KOPT-K1 (cell line): Measurements from ENCODE around the gene STAT1.

Source experiments
- H3K27ac ChIP-seq: fragments of 200-600 bp; sonication (generic); 2 replicates; pipeline ENCODE4 v1.5.1; 2016; ENCODE audit warnings: antibody characterized with exemption, mild to moderate bottlenecking, low read depth, low read length; ENCODE audit not compliant: poor library complexity, severe bottlenecking
- H3K36me3 ChIP-seq: fragments of 200-600 bp; sonication (generic); 2 replicates; pipeline ENCODE4 v1.5.1; 2017; ENCODE audit warnings: antibody characterized with exemption, mild to moderate bottlenecking, low read length, moderate library complexity; ENCODE audit not compliant: insufficient read depth
- H3K9me3 ChIP-seq: fragments of 200-600 bp; sonication (generic); 2 replicates; pipeline ENCODE4 v1.5.1; 2017; ENCODE audit warnings: antibody characterized with exemption, low read length, mild to moderate bottlenecking; ENCODE audit not compliant: insufficient read depth, poor library complexity, severe bottlenecking

STAT1 gene

GRCh38 chr2:190986221-190986953 is 27.6 kb downstream of the STAT1 start:
- peaks cover 100% of the 10 kb centered on the region for H3K36me3 ChIP-seq

GRCh38 chr2:190984595-190984994 is 29.4 kb downstream of the STAT1 start:
- Histone ChIP-seq H3K36me3 (peaks cover 100% of the 10 kb centered on the region), H3K9me3 (no peaks in the 10 kb centered on the region), H3K27ac (no peak overlapping the region)

More at GRCh38 chr2:190986221-190986953, 27.6 kb downstream of the STAT1 start:
- Histone ChIP-seq H3K27ac (peak overlapping the region; percentile 36), H3K9me3 (no peaks in the 10 kb centered on the region)

DNA sequence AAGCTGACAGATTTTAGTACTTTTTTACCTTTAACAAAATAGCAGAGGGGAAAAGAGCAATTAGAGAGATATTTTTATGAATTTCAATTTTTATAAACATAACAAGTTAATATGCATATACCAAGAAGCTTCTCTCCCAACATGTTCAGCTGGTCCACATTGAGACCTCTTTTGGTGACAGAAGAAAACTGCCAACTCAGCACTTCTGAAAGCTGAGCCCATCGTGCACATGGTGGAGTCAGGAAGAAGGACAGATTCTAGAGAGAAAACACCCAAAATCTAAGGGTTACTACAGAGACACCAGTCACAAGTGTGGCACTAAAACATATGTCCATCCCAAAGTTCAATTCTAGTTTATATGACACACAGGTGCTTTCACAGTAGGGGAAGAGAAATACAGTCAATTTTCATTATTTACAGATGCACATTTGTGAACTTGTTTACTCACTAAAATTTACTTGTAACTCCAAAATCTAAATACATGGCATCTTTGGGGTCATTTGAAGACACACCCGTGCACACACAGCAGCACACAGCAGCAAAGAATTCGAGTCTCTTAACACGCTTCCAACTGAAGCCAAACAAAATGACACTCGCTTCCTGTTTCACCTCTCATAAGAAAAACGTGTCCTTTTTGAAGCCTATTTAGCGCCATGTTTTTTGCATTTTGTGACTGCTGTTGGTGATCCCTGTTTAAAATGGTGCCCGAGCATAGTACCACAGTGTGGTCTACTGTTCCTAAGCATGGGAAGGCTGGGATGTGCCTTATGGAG is 31.5 kb downstream of the STAT1 start:
- no peaks in the 10 kb centered on the region for H3K9me3 ChIP-seq
- peaks cover 100% of the 10 kb centered on the region for H3K36me3 ChIP-seq
- no peak overlapping the region for H3K27ac ChIP-seq

DNA sequence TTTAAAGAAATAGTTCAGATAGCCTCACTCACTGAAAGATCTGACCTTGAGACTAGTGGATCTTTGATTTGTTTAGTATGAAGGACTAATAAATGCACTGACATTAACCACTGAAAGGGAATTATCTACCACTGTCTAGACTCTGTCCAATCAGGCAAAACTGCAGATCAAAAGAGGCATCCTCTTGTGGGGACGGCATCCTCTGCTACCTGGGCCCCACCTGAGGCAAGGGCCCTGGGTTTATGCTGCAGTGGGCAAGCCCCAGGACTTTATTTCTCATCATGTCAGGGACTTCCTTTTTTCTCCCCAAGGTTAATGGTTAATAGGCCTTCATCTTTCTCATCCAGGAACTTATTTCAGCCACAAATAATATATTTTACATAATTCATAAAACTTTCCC is 32.2 kb downstream of the STAT1 start:
- no peak overlapping the region for H3K27ac ChIP-seq
- H3K36me3 ChIP-seq, result peaks cover 99% of the 10 kb centered on the region
- no peaks in the 10 kb centered on the region for H3K9me3 ChIP-seq

- peaks cover 99% of the 10 kb centered on the region for H3K36me3 ChIP-seq
- no peak overlapping the region for H3K27ac ChIP-seq
- no peaks in the 10 kb centered on the region for H3K9me3 ChIP-seq
These were observed 32.6 kb downstream of the STAT1 start for GRCh38 chr2:190981333-190981732.

- H3K36me3 ChIP-seq, result peaks cover 99% of the 10 kb centered on the region
- H3K9me3 ChIP-seq, result no peaks in the 10 kb centered on the region
- no peak overlapping the region for H3K27ac ChIP-seq
These were observed 33.3 kb downstream of the STAT1 start for GRCh38 chr2:190980630-190981209.

GRCh38 chr2:190979906-190980629 is 33.9 kb downstream of the STAT1 start:
- Histone ChIP-seq H3K27ac (peak overlapping the region; percentile 3), H3K36me3 (peaks cover 99% of the 10 kb centered on the region), H3K9me3 (no peaks in the 10 kb centered on the region)

DNA sequence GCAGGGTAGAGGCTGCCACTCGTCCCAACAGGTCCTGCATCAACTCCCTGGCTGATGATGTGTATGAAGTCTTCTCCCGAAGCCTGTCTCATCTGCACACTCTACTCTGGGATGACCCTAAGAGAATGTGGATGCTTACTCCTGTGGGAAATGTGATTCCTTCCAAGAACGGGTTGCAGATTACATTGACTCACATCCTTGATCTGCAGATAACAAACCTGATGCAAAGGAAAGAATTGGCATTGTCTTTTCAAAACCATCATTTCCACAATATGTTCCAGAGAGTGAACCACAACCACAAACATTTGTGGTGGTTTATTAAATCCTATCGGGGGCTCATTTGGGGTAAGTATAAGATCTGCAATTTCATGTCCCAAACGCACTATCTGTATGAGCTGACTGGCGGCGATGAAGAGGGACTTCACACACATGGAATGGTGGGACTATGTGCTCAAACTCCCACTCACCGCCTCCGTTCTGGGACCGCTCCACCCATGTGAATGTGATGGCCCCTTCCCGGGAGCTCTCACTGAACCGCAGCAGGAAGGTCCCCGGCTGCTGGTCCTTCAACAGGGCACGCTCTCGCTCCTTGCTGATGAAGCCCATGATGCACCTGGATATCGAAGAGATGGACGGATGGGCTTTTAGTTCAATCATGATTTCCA is 35.5 kb downstream of the STAT1 start:
- no peak overlapping the region for H3K27ac ChIP-seq
- peaks cover 99% of the 10 kb centered on the region for H3K36me3 ChIP-seq
- no peaks in the 10 kb centered on the region for H3K9me3 ChIP-seq

- H3K36me3 ChIP-seq, result peaks cover 99% of the 10 kb centered on the region
- no peak overlapping the region for H3K27ac ChIP-seq
- no peaks in the 10 kb centered on the region for H3K9me3 ChIP-seq
These were observed 36.5 kb downstream of the STAT1 start for GRCh38 chr2:190977505-190977904.

DNA sequence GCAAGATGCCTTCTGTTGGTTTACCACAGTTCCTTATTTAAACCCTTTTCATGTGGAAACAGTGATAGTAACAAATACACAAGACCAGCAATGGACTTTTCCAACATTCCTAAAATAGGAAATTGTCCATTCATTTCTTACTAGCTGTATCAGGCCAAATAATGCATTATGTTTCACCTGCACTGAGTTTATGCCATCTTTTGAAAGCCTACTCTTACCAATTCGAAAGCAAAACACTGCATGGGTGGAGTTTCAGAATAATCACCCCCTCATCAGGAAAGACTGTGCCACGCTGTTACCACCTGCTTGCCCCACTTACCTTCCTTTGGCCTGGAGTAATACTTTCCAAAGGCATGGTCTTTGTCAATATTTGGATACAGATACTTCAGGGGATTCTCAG is 37.5 kb downstream of the STAT1 start:
- Histone ChIP-seq H3K27ac (no peak overlapping the region), H3K36me3 (peaks cover 99% of the 10 kb centered on the region), H3K9me3 (no peaks in the 10 kb centered on the region)

DNA sequence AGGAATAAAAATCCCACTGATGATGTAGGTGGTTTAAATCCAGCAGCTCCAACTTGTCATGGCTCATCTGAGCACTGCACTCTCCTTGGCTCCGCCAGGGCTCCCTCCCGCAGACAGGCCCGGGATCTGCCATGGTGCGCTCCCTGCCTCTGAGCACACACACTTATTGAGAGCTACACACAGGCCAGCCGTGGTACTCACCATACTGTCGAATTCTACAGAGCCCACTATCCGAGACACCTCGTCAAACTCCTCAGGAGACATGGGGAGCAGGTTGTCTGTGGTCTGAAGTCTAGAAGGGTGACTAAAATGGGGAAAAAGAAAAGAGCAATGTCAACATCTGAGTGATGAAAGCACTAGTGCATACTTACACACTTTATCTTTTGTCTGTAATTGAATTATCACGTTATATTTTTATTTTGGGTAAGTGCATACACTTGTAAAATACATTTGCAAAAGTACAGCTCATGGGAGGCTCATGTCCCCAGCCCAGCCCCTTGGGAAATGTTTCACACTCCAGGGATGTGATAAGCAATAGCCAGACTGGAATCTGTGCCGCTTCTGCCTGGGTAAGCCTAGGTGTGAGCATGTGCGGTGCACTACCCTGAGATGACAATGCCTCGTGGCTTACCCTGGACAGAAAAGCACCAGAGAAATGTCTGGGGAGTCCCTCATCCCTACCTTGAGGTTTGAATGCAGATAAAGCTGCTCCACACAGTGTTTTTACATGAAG is 39.2 kb downstream of the STAT1 start:
- no peak overlapping the region for H3K27ac ChIP-seq
- H3K36me3 ChIP-seq, result peaks cover 99% of the 10 kb centered on the region
- no peaks in the 10 kb centered on the region for H3K9me3 ChIP-seq

DNA sequence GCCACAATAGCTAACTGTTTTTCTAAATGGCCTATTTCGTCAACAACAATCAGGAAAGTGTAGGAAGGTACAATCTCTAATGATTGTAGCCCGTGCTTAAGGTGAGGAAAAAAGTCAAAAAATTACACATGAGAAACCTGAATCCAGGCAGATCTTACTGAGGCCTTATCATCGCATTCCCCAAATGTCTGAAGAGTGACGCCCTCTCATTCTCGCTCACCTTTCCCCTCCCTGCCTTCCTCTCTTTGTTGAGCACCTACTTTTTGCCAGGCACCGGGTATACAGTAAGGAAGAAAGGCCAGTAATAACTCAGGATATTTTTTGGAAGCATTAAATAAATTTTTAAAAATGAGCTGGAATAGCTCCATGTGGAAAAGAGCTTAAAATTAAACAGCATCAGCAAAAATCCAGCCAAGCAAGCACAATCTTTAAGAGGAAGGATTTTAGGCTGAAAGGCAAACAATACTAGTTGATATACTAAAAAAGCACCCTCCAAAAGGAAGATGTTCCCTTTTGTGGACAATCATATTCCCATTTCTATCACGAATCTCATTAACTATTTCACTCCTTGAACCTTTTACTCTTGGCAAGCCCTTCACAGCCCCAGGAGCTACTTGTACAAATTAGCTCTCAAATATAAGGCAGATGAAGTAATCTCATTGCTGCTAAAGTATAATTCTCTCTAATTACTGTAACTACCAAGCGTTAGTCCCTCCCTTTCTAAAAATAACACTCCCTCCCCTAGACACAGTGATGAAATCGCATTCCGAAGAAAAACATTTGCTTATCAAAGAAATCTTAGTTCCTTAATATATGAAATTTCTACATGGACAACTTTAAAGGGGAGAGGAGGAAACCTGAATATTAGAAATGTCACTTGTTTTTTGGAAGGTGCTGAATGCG is 40.0 kb downstream of the STAT1 start:
- peaks cover 99% of the 10 kb centered on the region for H3K36me3 ChIP-seq
- H3K27ac ChIP-seq, result no peak overlapping the region
- no peaks in the 10 kb centered on the region for H3K9me3 ChIP-seq

DNA sequence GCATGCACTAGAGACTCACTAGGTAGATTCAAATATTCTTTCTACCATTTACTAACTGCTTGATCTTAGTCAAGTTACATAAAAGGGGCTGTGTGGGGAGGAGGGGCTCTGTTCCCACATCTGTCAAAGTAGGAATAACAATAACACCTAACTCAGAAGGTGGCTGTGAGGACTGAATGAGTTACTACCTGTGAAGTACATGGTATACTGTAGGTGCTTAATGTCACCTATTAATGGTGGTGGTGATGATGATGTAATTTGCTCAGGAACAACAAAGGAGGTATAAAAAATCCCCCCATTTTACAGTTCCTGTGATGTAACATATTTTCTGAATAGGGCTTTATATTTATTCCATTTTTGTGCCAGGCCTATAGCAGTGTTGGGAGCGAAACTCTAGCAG is 40.7 kb downstream of the STAT1 start:
- H3K27ac ChIP-seq, result no peak overlapping the region
- no peaks in the 10 kb centered on the region for H3K9me3 ChIP-seq
- peaks cover 99% of the 10 kb centered on the region for H3K36me3 ChIP-seq
